NCI-H146 (cell line): Measurements from ENCODE around the gene CCDC85A.
"Not testable (repeated sequence)": the region's sequence is repeated elsewhere in the genome, so short reads cannot be mapped to it uniquely, and the experiment has no call there.

Source experiments
- DNase-seq: peaks from one replicate; lab custom pipeline; 2025; lab: John Stamatoyannopoulos, UW

Gene CCDC85A

GRCh38 chr2:56183643-56184499 is at the start of gene CCDC85A:
CCDC85A (plus strand) TSS chr2:56183990; CDS start chr2:56184625, 635 bp downstream.
- peak; percentile 83 for DNase-seq

- no peak for DNase-seq
These were observed 48.9 kb upstream of the CCDC85A start for GRCh38 chr2:56134861-56135260.

GRCh38 chr2:56142497-56143061 is 41.2 kb upstream of the CCDC85A start:
- DNase-seq = not testable (repeated sequence)

- no peak for DNase-seq
These were observed 35.9 kb upstream of the CCDC85A start for GRCh38 chr2:56147907-56148306.

- DNase-seq = no peak
These were observed 35.0 kb upstream of the CCDC85A start for GRCh38 chr2:56148825-56149224.

- no peak for DNase-seq
These were observed 31.9 kb upstream of the CCDC85A start for GRCh38 chr2:56151841-56152240.

GRCh38 chr2:56155188-56155587 is 28.6 kb upstream of the CCDC85A start:
- no peak for DNase-seq

GRCh38 chr2:56159875-56160274 is 23.9 kb upstream of the CCDC85A start:
- DNase-seq = not testable (repeated sequence)

- no peak for DNase-seq
These were observed 15.9 kb upstream of the CCDC85A start for GRCh38 chr2:56167616-56168562.

GRCh38 chr2:56169521-56169920 is 14.3 kb upstream of the CCDC85A start:
- no peak for DNase-seq

- DNase-seq = no peak
These were observed 13.3 kb upstream of the CCDC85A start for GRCh38 chr2:56170504-56170903.

- DNase-seq = no peak
These were observed 12.8 kb upstream of the CCDC85A start for GRCh38 chr2:56170988-56171387.

- DNase-seq = no peak
These were observed 8.0 kb upstream of the CCDC85A start for GRCh38 chr2:56175779-56176178.

- DNase-seq = no peak
These were observed 6.2 kb upstream of the CCDC85A start for GRCh38 chr2:56177420-56178220.

- DNase-seq = no peak
These were observed 3.9 kb upstream of the CCDC85A start for GRCh38 chr2:56179931-56180330.

GRCh38 chr2:56182420-56182819 is 1.4 kb upstream of the CCDC85A start:
- no peak for DNase-seq

- peak; percentile 66 for DNase-seq
These were observed 766 bp downstream of the CCDC85A start for GRCh38 chr2:56184500-56185011.

GRCh38 chr2:56185101-56185581 is 1.4 kb downstream of the CCDC85A start:
- DNase-seq = peak; percentile 40

GRCh38 chr2:56185582-56186046 is 1.8 kb downstream of the CCDC85A start:
- DNase-seq = peak; percentile 2

GRCh38 chr2:56191617-56192016 is 7.8 kb downstream of the CCDC85A start:
- DNase-seq = peak; percentile 26
